GM18861 (cell line): Measurements from ENCODE around the gene AHRR.
A peak's percentile ranks its signal among the peaks of the same experiment; 100 is the strongest.
"Not testable (repeated sequence)": the region's sequence is repeated elsewhere in the genome, so short reads cannot be mapped to it uniquely, and the experiment has no call there.

Source experiments
- ATAC-seq: cut with Tn5 transposase; IDR thresholded peaks from one replicate; pipeline ENCODE4 v1.9.1; 2021; ENCODE audit not compliant: unreplicated experiment

The AHRR gene

DNA sequence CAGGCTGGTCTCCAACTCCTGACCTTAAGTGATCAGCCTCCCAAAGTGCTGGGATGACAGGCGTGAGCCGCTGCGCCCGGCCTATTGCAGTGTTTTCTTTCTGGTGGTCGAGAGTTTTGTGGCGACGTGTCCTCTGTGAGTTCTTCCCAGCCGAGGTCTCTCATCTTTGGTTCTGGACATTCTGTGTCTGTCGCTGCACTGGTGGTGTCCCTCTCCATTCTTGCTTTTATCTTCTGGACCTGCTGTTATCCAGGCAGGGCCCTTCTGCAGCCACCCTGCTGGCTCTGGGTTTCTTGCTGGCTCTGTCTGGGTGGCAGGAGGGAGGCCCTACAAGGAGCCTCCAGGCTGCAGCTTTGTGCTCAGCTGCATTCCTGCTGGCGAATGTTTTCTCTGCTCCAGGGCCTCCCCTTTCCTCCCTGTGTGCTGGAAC, 72.3 kb downstream of the AHRR start:
- ATAC-seq: no peak

GRCh38 chr5:394671-395155, 73.2 kb downstream of the AHRR start:
- no peak for ATAC-seq

GRCh38 chr5:395156-395920, 73.8 kb downstream of the AHRR start:
- no peak for ATAC-seq

DNA sequence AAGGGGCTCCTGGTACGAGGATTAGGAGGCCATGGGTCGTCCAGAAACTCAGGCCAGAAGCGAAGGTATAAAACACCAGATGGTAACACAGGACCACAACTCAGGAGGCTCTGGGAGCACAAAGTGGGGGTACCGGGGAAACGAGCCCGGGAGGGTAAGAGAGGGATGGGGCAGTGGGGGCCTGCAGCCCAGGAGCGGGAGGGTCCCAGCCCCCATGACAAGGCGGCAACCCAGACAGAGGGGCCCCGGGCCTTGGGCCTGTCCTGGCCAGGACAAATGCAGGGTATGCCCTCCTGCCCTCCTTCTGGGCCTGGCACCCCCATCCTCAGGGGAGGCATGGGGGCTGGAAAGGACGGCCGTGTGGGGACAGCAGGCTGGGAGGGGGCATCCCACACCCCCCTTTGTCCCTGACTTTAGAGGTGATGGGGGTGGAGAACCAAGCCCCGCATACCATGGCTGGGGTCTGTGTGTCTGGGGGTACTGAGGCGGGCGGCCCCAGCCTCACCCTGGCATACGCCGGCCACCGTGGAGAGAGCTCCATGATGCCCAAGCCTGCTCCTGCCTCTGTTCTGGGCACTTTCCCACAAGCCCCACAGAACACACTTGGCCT, 74.5 kb downstream of the AHRR start:
- no peak for ATAC-seq

- ATAC-seq: no peak
Measured at GRCh38 chr5:396531-396961, 75.0 kb downstream of the AHRR start.

- not testable (repeated sequence) for ATAC-seq
Measured at GRCh38 chr5:398141-398474, 76.6 kb downstream of the AHRR start.

DNA sequence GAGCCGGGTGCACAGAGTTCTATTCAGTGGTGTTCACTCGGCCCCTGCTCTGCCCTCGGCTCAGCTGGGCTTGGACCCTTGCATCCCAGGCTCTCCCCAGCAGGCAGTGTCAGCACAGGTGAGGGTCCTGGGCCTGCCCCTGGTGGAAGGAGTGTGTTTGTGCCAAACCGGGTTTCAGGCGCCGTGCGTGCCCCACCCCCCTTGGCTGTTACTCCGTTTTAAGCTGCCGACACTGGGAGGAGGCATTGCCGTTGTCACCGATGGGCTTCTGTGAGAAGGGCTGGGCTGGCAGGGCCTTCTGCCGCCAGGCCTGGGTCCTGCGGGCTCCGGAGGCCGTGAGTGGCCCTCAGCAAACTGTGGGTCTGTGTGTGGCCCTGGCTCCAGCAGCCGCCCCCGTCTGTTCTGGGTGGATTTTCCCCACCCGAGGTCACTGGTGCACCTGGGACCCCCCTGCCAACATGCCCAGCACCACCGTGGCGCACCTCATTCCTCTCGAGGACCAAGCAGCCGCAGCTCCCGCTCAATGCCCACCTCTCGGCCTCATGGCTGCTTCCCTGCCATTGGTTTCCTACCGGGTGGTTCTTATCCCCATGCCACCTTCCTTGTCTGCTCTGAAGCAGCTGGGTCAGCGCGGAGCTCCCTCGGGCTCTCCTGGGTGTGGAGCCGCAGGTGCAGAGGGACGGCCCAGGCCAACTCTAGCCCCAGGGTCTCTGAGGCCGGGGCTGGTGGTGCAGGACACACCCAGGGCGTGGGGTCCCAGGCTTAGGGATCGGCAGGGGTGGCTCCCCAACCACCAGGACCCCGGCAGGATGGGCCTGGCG, 77.2 kb downstream of the AHRR start:
- no peak for ATAC-seq

DNA sequence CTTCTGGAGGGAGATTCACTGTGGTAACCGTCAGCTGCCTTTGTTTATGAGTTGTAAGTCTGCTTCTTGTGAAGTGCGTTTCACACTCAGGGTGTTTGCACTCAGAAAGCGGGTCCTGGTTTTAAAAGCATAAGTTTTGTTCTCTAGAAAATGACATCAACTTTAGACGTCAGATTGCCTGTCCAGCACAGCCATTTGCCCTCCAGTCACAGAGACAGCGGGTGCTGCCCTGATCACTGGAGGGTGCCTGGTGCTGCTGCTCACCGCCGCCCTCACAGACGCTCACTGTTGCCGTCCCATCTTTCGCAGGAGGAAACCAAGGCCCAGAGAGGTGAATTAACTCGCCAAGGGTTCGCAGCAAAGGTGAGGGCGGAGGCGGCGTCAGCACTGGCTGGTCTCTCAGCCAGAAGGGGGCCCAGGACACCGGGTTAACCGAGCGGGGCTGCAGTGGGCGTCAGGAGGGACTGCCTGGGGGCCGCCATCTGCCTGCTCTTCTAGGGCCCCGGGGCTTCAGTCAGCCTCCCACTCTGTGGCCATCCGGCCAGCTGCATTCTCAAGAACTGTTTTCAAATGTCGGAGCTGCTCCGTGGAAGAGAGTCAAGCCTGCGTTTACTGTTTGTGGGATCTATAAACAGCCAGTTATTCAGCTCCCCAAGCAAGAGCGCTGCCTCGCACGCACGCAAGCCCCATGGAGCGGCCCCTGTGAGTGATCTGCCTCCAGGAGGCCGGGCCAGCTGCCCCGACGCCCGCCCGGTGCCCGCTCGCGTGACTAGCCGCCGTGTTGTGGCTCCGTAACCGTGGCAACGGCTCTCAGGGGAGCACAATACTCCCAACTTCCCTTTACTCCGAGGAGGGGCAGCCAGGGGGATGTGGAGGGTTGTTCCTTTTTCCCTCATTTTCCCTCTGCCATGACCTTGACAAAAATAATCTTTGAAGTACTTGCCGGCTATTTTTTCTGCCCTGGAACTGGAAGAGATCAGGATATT, 78.1 kb downstream of the AHRR start:
- ATAC-seq: peak; percentile 66

DNA sequence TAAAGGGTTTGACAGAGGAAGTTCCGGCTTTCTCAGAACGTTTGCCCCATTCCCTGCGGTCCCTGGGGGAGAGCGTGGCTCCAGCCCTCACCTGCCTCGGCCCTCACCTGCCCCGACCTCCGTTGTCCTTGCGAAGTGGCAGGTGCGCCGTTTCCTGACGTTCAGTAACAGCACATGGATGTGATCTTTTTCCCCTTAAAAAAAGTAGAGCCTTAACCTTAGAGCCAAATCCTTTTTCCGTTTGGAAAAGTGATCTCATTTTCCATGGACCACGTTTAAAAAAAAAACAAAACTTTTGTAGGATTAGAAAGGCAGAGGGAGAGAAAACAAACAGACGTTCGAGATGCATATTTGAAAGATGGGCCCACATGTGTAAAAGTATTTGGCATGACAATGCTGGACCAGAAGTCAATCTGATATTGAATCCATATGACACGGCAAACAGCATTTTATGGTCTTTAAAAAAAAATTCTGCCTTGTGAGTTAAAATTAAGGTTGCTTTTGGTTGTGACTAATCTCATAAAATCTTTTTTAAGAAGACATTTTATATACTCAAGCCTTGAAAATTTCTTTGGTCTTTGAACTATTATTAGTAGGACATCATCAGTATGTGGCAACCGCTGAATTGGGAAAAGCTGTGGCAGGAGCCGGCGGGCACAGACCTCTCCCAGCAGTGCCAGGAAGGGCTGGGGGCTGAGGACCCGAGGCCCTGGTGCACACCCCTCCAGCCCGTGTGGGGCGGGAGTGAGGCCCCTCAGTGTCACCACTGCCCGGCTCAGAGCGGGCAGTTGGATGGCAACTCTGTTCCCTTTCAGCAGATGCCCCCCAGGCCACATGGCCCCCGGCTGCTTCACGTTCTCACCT, 79.0 kb downstream of the AHRR start:
- ATAC-seq: no peak

- ATAC-seq: no peak
Measured at GRCh38 chr5:401146-402034, 79.9 kb downstream of the AHRR start.

DNA sequence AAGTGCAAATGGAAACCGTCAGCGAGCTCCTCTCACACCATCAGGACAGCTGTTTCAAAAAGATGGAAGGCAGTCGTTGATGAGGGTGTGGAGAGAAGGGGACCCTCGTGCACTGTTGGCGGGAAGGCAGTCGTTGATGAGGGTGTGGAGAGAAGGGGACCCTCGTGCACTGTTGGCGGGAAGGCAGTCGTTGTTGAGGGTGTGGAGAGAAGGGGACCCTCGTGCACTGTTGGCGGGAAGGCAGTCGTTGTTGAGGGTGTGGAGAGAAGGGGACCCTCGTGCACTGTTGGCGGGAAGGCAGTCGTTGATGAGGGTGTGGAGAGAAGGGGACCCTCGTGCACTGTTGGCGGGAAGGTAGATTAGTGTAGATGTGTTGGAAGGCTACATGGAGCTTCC, 80.7 kb downstream of the AHRR start:
- not testable (repeated sequence) for ATAC-seq

DNA sequence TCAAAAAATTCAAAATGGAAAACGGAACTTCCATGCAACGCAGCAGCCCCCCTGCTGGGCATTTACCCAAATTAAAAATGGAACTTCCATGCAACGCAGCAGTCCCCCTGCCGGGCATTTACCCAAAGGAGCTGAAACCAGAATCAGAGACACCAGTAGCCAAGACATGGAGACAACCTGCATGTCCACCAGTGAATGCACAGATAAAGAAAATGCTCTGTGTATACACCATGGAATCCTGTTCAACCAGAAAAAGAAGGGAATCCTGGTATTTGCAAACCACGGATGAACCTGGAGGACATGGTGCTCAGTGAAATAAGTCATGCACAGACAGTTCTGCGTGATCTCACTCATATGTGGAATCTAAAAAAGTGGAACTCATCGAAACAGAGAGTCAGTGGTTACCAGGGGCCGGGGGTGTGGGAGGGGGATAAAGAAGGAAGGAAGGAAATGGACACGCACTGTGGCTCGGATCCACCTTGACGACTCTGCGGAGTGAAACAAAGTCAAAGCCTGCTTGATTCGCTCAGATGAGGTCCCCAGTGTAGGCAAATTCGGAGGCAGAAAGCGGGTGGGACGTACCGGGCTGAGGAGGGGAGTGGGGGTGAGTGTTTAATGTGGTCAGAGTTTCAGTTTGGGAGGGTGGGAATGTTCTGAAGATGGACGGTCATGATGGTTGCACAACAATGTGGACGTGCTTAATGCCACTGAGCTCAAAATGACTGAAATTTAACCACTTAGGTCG, 81.3 kb downstream of the AHRR start:
- ATAC-seq: peak; percentile 42

GRCh38 chr5:403995-404394, 82.5 kb downstream of the AHRR start:
- ATAC-seq: no peak

DNA sequence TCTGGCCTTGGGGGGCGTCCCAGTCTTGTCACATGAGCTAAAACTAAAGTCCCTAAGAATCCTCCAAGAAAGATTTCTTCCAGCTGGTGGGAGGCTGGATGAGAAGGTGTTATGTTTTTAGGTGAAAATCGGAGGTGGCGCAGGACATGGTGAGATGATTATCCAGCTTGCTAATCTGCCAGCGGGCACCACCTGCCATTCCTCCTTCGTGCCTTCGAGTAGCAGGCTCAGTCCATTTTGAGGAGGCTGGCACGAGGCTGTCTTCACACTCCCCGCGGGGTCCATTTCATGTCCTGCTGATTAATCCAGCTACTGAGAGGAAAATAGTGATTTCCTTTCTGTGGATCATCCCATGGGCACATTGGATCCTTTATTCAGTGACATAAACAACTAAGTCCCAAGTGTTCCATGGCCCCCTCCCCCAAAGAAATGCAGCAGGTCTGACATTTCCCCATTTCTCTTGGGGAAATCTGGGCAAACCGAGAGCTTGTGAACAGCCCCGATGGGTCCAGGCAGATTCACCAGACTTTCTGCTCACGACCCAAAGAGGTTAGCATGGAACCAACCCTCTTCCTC, 83.2 kb downstream of the AHRR start:
- no peak for ATAC-seq

- ATAC-seq: no peak
Measured at GRCh38 chr5:405421-405820, 83.9 kb downstream of the AHRR start.

- ATAC-seq: no peak
Measured at GRCh38 chr5:406041-406440, 84.5 kb downstream of the AHRR start.

GRCh38 chr5:407051-407450, 85.5 kb downstream of the AHRR start:
- ATAC-seq: no peak
